ENCODE measurements around the gene DLX5. TPM values are rescaled to one million over a fixed set of nuclear protein-coding genes. Genes with fewer than 3 reads are reported as not detected.

Gene DLX5
- total RNA-seq, 1 donor from 2014 or later: not detected

DNA sequence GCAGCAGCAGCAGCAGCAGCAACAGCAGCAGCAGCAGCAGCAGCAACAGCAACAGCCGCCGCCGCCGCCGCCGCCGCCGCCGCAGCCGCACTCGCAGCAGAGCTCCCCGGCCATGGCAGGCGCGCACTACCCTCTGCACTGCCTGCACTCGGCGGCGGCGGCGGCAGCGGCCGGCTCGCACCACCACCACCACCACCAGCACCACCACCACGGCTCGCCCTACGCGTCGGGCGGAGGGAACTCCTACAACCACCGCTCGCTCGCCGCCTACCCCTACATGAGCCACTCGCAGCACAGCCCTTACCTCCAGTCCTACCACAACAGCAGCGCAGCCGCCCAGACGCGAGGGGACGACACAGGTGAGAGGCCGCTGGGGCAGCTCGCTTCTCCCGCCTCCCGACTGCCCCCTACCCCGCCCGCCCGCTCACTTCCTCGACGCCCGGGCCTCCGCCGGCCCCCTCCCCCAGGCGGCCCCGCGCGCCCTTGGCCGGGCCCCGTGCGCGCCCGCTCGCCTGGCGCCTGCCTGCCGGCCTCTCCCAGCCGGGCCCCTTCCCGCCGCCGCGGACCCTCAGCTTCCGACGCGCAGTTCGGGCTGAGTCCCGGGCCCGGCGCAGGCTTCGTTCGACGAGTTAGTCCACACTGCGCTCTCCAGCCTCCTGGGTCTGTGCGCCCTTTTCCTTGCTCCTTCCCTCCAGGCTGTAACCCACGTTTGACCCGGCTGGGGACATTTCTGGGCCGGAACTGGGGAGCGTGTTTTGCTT lies 18.4 kb downstream of the DLX5 start:
- DNase-seq (ENCODE audit: extremely low read depth, low read depth, low spot score): no peak

DNA sequence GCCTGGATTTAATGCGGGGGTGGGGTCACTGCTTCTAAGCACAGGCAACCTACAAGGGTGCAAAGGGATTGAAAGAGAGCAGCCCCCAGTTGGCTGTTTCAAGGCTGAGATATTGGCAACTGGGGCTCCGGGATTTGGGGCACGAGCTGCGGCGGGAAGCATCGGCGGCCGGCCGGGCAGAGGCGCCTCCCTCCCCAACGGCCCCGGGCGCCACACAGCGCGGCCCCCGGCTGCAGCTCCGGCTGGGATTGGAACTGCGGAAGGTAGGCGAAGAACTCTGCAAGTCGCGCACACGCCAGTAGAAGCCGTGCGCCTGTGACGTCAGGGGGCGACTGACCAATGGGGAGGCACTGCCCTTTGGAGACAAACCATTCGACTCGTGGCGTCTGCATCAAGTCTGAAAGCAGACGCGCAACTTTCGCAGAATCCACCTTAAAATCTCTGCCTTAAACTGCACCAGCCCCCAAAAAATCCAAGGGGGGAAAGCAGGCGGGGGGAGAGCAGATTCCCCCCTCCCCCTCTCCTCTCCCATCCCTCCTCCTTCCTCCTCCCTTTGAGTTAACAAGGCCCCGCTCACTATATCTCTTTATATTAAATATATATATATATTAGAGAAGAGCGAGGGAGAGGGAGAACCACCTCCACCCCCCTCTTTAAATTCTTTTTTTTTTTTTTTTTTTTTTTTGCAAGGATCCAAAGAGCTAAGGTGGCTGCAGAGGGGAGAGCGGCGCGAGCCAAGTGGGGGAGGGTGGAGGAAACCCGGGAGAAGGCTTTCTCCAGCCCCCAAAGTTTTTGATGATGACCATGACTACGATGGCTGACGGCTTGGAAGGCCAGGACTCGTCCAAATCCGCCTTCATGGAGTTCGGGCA lies 19.2 kb downstream of the DLX5 start, which contains the start of gene DLX6:
Gene DLX6, plus strand, starts transcription at position 371 of the 872 bp plus-strand sequence. Its CDS starts 425 bp downstream, at position 796.
- no peak for DNase-seq (ENCODE audit: extremely low read depth, low read depth, low spot score)

DNA sequence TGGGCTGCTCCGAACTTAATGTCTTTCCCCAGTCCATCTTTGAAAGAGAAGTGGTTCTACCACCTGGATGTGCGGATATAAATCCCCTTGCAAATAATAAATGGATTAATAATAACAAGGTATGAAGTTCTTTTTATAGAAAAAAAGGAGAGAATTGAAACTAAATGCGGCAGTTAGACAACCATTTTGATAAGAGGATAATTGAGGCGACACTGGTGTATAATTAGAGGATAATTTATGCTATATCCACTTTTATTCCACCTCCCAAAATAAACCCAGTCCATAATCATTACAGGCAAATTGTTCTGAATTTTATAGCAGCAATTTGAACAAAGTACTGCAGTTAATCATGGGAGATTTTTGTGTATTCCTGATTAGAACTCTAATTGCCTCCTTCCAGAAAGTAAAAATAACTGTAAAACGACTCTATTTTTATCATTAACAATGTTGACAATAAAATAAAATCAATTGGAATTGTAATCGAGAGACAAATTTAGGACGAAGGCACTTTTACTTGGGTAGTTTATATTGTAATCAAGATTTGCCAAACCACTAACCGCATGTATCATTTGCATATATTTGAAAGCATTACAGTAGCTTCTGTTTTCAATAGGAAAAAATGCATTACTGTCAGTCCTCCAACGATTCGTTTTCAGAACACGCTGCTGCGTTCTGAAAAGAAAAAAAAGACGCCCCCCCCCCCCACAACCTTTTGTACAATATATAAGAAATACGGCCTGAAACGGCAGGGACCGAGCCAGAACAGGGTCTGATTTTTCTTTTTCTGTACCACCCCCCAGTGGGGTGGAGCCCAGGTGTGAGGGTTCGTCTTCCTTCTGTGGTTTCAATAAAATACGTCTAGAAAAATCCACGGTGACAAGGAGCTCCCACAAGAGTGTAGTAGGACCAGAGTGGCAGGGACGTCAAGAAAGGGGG lies 20.1 kb downstream of the DLX5 start:
- no peak for DNase-seq (ENCODE audit: extremely low read depth, low read depth, low spot score)

DNA sequence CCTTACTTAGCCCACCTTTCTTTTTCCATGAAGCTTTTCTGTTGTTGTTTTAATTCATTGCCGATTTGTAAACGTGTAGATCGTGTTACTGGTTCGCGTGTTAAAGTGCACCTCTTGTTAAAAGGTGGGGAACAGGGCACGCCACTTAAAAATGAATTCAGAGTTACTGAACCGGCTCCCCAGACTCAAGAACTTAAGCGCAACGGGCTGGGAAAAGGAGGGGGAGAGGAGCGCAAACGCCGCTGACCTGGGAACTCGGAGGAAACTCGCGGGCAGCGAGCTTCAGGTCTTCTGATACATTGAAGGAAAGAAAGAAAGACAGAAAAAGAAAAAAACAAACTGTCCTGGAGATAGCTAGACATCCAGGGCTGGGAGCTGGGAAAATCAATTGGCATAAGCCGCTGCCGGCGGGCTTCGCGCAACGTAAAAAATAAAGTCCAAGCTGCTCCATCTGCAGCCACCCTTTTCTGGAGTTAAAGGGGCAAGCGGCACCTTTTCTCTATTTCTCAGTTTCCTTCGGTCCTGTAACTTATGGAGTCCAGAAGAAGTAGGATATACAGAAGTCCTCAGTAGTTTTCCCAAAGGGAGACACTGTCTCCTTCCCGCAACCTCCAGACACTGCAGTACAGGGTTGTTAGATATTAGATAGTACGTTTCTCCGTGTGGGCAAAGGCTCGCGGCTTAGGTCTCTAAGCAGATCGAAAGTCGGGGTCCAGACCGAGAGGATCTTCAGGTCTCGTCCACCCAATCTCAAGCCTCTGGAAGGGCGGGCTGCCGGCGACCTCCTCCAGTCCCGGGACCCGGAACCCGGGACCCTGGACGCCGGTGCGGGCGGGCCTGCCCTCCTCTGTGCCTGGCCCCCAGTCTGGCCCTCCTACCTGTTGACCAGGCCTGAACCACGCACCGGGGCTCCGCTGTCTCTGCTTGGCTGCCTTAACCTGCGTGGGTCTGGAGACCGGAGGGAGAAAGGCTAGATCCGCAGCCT lies 21.1 kb downstream of the DLX5 start:
- DNase-seq (ENCODE audit: extremely low read depth, low read depth, low spot score): no peak

DNA sequence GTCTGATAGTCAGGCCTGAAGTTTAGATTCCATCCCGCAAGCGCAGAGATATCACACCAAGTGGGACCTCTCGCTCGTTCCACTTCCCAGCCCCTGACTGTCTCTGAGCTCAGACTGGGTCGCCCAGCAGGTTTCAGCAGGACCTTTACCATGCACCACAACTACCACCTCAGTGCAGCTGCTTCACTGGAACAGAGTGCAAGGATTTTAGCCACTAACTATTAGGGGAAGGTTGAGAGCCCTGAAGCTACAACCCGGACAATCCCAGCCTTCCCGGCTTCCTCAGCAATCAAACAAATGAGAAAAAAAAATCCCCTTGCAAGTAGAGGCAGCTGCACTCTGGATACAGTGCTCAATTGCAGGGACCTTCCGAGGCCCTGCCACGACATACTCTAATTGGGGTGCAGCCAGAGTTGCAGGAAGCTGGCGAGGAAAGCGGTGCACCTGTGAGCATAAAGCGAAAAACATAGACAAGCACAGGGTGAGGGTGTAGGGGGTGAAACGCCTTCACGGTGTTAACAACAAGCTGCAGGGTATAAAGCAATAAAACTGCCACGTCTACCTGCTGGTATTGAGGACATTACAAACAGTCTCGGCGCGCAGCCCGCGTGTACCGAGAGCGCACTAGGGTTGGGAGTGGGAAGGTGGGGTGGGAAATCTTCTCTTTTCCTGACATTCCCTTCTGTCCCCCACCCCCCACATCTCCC lies 21.9 kb downstream of the DLX5 start:
- no peak for DNase-seq (ENCODE audit: extremely low read depth, low read depth, low spot score)

DNA sequence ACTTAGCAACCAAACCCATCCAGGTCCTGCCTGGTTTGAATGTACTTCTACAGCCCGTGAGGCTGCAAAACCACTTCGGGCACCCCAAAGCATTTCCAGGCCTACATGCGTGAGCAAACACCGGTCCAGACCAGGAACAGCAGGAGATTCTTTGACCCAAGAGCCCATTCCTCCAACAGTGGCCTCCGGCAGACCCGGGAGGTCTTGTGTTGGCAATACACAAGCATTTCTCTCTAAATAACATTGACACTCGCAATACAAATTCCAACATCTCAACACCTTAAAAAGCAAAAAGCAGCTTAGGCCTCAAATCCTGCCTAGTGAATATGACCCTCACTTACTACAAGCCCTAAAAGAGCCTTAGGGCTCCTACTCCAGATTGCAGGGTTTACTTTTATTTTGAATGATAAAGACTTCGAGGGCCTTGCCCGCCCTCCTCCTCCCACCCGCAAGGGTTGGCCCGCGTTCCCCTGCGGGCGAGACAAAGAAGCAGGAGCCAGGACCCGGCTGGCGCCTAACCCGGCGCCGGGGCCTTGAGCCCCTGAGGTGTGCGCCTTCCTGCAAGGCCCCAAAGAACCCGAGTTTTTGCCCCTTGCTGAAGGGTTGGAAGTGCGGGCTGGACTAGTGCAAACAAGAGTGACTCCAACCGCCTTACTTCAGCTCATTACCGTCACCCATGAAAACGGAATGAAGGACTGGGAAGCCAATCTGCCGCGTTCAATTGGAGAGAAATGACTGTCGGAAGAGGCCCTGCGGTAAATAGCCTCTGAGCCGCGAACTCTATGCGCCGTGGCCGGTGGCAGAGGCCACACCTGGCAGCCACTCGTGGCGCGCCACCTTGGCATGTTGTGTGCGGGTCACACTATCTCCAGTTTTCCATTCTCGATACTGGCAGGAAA lies 22.7 kb downstream of the DLX5 start:
- no peak for DNase-seq (ENCODE audit: extremely low read depth, low read depth, low spot score)

DNA sequence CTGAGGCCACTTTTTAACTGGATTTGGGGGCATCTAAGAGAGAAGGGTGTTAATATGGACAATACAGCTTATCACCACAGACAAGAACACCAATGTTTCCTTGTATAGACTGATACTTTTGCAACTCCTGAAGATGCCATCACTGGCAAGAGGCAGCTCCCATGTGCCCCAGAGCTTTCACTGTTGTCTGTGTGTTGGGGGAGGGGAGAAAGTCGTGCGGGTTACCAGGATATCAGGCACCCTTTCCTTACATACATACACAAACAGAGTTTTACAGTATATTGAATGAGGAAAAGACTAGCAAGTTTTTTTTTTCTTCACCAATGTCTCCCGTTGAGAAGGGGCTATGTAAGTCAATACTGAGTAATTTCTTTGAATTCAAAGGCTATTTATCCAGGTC lies 23.4 kb downstream of the DLX5 start:
- no peak for DNase-seq (ENCODE audit: extremely low read depth, low read depth, low spot score)

DNA sequence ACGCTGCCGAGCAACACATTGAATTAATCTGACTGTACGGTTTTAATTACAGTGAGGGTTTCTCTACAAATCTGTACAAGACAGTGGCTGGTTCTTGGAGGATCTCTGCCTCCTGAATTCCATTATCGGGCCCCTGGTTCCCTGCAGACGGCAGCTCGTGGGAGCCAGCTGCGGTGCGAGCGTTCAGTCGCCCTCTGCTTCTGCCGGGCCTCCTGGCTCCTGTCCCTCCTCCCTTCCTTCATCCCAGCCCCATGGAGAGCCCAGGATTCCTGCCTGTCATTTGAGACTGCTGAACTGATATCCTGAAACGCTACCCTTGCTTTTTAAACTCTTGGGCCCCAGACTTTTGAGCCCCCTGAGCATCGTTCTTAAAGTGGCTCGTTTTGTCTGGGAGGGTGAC lies 25.9 kb downstream of the DLX5 start:
- no peak for DNase-seq (ENCODE audit: extremely low read depth, low read depth, low spot score)

DNA sequence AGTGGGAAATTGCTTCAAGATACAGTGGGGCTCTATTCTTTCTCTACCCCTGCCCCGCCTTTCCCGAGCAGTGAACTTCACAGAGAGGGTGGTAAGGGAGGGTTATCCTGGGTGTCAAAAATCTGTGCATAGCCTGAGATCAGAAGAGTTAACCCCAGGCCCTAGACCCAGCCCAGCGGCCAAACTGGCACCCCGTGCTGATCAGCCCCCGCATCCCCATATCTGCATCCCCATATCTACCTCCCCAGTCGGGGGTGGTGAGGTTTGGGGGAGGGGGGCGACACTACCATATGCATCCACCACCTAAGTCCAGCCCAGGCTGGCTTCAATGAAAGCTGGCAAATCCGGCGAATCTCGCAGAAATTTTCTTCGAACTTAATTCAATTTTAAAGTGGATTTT lies 26.3 kb downstream of the DLX5 start:
- no peak for DNase-seq (ENCODE audit: extremely low read depth, low read depth, low spot score)

DNA sequence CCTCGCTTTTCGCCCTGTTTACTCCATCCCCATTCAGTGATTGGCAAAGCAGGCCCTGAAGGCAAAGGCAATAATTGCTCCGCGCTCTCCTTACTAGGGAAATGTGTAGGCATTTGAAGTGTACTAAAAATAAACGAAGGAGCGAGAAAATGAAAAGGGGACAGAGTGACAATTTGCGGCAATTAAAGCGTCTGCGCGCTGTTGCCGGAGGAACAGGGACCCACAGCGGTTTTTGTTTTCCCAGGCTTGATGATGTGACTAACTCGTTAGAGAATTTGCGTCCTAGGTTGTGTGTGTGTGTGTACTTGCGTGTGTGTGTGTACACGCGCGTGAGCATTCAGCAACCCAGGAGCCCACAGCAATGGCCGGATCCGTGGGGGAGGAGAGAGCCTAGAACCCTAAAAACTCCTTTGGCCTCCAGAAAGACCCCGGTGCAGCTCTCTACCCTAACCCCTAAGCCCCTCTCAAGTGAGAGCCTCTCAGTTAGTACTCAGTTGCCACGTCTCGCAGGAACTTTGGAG lies 27.1 kb downstream of the DLX5 start:
- DNase-seq (ENCODE audit: extremely low read depth, low read depth, low spot score): no peak

DNA sequence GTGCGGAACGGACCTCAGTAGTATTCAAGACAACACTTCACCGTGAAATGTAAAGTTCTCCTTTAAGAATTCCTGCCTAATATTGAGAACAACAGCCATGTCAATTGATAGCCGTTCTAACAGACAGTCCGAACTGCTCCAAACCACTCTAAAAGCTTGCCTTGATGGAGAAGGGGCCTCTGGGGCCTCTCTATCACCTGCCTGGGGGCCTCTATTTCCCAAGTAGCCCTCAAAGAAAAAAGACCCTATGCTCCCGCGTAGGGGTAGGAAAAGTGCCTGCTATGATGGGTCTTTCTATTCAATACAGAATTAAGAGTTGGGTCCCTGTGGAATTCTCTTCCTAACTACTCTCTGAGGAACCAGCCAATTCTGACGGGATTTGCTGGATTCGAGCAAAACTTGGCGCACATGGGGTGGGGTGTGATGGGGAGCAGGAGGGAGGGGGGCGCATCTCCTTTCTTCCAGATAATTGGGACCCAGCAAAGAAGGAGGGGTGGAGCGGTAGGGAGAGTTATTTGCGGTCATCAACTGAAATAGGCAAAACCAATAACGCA lies 27.6 kb downstream of the DLX5 start:
- no peak for DNase-seq (ENCODE audit: extremely low read depth, low read depth, low spot score)

DNA sequence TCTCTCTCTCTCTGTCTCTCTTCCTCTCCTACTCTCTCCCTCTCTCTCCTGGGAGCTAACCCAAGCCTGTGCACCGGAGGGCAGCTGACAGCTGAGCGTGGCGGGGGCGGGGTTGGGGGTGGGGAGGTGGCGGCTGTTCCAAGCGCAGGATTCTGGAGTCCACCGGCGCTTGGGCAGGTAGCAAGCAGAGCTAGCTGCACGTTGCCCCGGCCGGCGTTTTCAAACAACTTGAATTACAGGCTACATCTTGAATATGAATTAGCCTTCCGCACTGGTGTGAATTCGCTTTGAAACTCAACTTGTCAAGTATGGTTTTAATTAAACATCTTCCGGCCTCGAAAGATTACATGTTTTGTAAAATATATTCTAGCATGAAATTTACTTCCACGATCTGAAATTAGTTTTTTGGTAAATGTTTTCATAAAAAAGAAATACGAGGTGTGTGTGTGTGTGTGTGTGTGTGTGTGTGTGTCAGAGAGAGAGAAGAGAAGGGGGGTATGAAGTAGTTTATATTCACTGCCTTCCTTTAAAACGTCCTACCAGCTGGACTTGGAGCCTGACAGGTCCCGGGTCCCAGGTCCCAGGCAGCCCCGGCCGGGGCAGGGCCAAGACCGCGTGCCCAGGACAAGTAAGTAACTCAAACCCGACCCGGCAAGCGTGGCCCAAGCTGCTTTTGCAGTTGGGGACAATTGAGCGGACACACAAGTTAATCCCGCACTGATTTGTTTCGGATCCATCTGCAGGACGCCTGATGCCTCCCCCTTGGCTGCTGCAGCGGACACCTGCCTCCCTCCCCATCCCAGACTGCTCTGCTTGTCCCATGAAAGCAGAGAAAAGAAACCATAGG lies 28.3 kb downstream of the DLX5 start:
- no peak for DNase-seq (ENCODE audit: extremely low read depth, low read depth, low spot score)

DNA sequence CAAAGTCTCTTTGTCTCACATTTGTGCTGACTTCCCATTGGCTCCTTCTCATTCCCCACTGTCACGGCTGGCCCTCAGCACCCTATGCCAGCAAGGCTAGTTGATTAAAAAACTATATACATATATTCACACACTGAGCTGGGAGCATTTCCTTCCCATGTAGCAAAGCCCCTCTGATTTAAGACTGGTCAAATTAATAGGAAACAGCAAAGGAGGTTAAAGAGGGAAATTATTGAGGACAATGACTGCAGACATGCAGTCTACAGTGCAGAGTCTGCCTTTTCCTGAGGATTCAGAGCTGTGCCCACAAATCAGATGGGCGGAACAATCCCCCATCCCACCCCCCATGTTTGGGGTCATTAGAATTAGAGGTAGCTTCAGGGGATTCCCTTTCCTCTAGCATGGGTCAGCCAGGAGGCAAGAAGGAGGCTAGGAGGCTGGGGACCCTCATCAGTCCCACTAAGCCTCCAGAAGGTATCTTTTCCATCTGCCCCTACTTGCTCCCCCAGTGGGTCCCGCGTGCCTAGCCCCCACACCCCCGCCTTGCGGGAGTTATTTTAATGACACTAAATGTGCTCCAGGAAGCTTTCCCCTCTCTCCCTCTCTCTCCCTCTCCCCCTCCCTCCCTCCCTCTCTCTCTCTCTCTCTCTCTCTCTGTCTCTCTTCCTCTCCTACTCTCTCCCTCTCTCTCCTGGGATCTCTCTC lies 29.1 kb downstream of the DLX5 start:
- no peak for DNase-seq (ENCODE audit: extremely low read depth, low read depth, low spot score)

DNA sequence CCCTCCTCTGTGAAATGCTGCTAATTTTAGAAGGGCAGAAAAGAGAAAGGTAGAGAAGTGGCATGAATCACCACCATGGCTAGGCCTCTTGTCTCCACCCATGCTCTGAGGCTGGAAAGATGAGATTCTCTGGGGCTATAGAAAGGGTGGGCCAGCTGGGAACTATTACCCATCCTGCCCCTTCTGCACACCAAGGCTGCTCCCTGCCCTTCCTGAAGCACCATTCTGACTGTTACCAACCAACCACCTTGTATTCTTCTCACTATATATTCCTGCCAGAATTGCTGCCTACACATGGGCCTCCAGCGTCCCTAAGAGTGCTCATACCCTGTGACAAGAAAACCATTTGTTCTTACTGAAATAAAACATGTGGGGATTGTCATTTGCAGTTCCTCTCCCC lies 30.7 kb downstream of the DLX5 start:
- no peak for DNase-seq (ENCODE audit: extremely low read depth, low read depth, low spot score)

DNA sequence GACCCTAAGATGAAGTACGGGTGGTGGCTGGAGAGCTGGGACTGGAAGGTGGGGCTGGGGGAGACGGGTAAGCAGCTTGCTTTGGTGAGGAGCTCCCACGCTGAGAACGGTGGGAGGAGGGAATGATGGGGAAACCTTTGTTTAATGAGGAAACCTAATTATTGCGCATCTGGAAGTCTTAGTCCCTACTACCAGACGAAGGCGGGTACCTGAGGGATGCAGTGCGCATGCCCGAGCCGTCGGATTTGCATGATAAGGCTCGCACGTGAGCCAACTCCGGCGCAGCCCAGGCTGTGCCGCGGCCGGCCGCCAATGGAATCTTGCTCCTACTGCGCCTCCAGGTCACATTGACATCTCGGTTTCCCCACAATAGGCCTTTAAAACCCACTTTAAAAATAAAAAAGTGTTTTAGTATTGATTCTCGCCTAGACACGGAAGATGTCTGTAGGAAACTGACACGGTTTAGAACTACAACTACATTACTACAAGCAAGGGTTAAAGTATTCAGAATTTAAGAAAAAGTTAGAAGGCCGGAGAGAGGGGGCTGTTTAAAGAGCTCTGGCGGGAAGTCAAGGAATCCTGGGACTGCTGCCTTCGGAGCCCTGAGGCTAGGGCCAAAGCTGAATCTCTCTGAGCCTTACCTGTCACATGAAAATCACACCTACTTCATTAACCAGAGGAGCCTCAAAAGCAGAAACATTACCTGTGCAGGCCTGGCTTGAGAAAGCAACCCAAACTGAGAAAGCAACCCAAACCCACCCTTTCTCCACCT lies 31.4 kb downstream of the DLX5 start:
- DNase-seq (ENCODE audit: extremely low read depth, low read depth, low spot score): no peak

Measured in glomerular endothelial cell (primary cell).